ENCODE data around the gene ZNF700.
"Not testable (repeated sequence)": the region's sequence is repeated elsewhere in the genome, so short reads cannot be mapped to it uniquely, and the experiment has no call there.

Gene ZNF700

DNA sequence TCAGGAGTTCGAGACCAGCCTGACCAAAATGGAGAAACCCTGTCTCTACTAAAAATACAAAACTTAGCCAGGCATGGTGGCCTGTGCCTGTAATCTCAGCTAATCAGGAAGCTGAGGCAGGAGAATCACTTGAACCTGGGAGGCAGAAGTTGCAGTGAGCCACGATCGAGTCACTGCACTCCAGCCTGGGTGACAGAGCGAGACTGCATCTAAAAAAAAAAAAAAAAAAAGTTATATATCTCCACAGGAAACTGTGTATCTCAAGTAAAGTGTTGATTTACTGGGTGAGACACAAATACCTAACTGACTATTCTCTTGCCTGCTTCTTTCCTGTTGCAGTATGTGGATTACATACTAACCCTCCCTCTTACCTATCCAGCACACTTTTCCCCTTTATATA lies 67.0 kb downstream of the ZNF700 start:
- not testable (repeated sequence) for DNase-seq

DNA sequence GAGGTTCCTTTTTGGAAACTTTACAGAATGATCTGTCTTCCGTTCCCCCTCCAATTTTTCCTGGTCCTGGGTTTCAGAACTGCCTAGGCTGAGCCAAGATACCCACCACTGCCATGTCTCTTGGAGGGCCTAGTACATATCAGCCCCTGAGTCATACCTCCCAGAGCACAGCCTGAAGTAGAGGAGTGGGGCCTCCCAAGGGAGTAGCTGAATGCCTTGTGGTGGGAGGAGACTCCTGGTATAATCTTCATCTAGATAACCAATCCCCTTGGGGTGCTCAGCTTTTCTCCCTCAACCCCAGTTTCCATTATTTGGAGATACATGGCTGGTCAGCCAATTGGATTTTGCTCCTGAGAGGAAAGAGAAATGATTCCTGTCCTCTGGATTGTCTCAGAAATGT lies 70.3 kb downstream of the ZNF700 start:
- no peak for DNase-seq

All from NCI-H2107 (cell line).